Suprapubic skin (tissue), 4 donors: ENCODE data around the gene RND3.

ENCODE experiments used
- EP300 ChIP-seq: sonication (generic); formaldehyde crosslinking; IDR thresholded peaks from one replicate; pipeline ENCODE4 v1.6.1; 2017; ENCODE audit warnings: antibody characterized with exemption
- POLR2A ChIP-seq, 2 donors: fragments of 450-650 bp; IDR thresholded peaks; one replicate each; pipeline ENCODE4 v1.6.1; 2017; ENCODE audit warnings: antibody characterized with exemption in 2 of 2, mild to moderate bottlenecking in 2 of 2, moderate library complexity in 2 of 2
- POLR2AphosphoS5 ChIP-seq, 3 donors: sonication (generic); formaldehyde crosslinking; IDR thresholded peaks; one replicate each; pipeline ENCODE4 v1.6.1; 2017; ENCODE audit warnings: antibody characterized with exemption in 3 of 3
- TF ChIP-seq, protein P1 (sequence below), 2 donors: fragments of 200-600 bp in 1 of 2; fragments of 450-650 bp in 1 of 2; sonication (generic) in 1 of 2; IDR thresholded peaks; one replicate each; pipeline ENCODE4 v1.5.1; 2016 to 2019; ENCODE audit warnings: antibody characterized with exemption in 2 of 2, mild to moderate bottlenecking in 1 of 2, moderate library complexity in 1 of 2

DNA sequence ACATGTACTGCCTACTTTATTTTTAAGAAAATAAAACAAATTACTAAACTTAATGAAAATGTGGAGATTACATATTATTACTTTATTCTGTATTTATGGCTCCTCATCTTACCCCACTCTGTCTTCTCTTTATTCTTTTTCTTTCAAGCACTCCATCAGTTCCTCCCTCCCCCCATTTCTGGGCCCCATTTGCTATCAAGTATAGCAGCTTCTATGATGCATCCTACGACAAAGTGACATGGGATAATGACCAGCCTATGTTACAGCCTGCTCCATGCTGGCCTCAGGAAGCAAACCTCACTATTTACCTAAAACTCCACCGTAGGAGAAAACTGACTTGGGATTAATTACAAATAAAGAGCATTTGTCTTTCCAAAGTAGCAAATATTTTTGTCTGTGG is 58.8 kb downstream of the RND3 start:
- no peak for TF ChIP-seq EP300
- TF ChIP-seq, protein P1, sequence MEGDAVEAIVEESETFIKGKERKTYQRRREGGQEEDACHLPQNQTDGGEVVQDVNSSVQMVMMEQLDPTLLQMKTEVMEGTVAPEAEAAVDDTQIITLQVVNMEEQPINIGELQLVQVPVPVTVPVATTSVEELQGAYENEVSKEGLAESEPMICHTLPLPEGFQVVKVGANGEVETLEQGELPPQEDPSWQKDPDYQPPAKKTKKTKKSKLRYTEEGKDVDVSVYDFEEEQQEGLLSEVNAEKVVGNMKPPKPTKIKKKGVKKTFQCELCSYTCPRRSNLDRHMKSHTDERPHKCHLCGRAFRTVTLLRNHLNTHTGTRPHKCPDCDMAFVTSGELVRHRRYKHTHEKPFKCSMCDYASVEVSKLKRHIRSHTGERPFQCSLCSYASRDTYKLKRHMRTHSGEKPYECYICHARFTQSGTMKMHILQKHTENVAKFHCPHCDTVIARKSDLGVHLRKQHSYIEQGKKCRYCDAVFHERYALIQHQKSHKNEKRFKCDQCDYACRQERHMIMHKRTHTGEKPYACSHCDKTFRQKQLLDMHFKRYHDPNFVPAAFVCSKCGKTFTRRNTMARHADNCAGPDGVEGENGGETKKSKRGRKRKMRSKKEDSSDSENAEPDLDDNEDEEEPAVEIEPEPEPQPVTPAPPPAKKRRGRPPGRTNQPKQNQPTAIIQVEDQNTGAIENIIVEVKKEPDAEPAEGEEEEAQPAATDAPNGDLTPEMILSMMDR (IDR thresholded peaks at IDR 0.05), result no peak
- TF ChIP-seq POLR2AphosphoS5 (IDR thresholded peaks at IDR 0.05), result no peak
- no peak for TF ChIP-seq POLR2A (IDR thresholded peaks at IDR 0.05)
